HK-2 (cell line): ENCODE data around the gene OLFML2B.

ENCODE experiments used
- DNase-seq: peaks from one replicate; pipeline ENCODE4 v3.0.0-alpha.2; 2018; ENCODE audit not compliant: unreplicated experiment

The OLFML2B gene

DNA sequence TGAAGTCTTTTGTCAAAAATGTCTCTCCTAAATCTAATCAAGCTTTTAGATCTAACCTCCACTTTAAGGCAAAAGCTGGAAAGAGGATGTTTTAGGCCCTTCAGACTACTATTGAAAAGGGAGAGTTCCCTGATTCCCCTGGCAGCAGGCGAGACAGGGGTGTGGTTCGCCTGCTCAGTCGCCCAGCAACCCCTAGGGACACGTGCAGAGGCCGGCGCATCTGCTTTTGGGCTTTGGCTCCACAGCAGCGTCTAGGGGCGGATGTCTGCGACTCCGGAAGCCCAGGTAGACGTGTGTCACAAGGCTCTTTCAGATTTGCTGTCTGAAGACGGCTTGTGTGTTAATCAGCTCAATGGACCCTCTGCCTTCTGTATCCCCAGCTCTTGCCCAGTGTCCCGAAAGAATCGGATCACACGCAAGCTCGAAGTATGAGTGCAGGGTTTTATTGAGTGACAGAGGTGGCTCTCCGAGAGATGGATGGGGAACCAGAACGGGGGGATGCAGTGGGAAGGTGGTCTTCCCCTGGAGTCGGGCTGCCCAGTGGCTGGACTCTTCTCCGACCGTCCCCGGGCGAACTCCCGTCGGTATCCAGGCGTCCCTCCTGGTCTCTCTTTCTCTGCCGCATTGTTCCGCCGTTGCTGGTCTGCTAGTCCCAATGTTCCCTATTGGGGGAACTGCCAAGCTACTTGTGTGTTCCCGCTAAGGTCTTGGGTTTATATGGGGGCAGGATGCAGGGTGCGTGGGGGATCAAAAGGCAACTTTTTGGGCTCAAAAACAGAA is 45.5 kb downstream of the OLFML2B start:
- no peak for DNase-seq

DNA sequence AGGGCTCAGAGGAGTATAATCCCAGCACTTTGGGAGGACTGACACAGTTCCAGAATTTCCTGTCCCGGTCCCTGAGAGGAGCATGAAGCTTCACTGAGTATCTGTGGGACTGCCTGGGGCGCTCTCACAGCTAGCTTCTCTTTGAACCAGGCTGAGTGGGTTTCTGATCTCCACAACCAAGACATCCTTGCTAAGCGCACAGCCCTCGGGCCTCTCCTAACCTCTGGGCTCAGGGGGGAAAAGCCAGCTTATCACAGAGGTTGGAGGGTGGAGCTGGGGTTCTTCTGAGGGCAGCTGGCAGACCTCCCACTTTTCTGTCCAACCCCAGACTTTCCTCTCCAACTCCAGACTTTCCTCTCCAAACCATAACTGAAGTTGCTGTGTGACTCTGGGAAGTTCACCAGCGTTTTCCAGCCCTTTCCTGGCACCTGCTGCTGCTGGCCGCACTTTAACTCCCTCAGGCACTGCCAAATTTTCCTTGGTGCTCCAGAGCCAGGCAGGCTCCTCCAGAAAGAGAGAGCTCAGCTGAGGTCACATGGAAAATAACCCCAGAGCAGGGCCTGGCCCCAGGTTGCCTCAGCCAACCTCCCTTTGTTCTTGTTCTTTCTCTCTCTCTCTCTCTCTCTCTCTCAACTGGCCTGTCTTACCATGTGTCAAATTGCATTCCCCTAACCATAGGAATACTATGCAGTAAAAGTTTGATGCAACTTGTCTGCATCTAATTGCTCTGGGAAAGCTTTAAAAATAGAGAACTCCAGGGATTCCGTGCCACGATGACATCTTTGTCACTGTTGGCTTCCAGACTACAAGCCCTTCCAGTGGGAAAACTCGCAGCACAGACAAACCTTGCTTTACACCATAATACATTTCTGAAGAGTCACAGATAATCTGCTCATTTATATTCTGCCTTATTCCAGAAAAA is 49.5 kb downstream of the OLFML2B start:
- no peak for DNase-seq

DNA sequence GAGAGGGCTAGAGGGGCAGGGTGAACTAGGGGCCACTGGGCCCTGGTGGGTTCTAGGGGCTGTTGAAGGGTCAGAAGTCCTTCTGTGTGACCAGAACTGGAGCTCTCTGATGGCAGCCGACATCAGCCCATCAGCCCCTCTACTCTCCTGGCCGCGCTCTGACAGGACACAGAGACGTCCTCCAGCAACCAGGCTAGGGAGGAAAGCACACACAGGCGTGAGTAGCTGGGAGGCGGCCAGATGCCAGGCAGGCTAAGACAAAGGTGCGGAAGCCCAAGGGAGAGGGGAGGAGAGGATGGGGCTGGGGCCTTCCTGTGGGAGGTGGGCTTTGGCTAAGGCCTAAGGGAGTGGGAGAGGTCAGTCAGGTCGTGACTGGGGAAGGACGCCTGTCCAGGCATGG is 50.8 kb downstream of the OLFML2B start:
- no peak for DNase-seq

DNA sequence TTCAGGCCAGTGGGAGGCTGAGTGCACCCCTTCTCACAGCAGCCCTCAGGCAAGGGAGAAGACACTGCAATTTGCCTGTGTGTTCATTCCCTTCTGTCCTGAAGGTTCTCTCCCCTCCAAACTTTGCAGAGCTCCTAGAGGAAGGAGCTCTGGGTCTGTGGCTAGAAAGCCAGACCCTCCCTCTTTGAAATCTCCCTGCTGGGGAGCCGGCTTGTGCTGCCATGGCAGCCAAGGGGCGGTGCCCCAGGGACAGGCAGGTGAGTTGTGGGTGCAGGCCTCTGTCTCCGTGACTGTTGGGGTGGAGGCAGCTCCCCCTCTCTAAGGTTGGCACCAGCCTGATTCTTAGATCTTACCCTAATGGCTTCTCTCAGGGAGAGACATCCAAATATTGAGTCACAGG is 53.0 kb downstream of the OLFML2B start:
- no peak for DNase-seq

DNA sequence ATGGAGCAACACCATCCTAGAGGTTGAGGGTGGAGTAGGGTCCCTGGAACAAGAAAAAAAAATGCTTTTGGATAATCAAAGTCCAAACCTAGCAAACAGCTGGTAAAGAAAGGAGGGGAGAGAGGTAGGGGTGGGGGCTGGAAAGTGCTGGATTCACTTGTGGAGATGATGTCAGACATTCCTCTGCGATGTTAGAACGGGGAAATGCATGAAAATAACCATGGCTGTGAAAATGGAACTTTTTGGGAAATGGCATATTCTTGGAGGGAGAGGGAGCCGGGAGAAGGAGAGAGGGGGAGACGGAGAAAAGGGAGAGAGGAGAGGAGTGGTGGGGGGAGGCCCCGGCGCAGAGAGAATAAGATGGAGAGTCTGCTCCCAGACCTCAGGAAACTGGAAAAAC is 53.6 kb downstream of the OLFML2B start:
- DNase-seq, result no peak

DNA sequence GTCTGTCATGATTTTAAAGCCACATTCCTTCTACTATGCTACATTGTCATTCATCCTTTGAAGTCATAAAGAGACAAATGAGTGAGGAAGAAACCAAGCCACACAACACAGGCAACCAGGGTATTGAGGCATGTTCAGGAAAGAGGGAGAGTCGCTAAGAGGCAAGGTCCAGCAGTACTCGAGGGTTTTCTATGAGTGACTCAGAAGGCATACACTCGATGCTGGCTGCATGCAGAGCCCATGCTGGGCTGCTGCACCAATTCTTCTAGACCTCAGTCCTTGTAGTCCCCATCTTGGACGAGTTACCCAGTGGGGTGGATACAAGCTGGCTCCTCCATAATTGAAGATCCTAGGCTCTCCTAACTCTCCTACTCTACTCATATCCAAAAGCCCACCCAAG is 57.6 kb downstream of the OLFML2B start:
- DNase-seq, result no peak

DNA sequence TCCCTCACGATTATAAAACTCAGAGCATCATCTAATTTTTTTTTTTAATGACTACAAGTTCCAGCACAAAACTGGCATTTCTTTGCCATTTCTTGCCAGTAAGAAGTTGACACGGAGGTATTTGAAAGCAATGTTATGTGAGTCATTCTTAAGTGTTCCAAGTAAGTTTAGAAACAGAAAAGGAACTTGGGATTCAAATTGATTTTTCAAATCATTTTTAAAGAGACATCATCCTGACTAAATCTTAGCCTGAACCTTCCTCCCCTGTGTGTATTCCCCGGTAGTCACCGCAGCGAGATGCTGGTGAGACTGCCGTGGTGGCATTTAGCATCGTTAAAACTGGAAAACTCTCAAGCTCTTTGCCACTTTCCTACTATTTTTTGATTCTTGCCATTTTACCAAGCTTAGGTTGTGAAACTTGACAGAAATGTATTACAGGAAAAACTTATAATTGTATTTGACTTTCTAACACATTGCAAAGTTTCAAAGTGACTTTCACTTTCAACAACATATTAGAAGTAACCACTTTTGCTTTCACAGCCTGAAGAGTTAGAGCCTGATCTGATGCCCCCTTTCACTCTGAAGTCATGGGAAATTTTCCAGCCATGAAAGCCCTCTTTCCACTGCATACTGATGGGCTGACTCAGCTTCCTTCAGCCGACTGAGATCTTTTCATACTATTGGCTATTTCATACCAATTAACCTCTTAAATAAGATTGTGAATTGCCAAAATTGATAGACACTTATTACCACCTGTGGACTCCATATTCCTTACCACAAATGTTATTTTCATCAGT is 61.4 kb downstream of the OLFML2B start:
- DNase-seq, result peak; percentile 27

DNA sequence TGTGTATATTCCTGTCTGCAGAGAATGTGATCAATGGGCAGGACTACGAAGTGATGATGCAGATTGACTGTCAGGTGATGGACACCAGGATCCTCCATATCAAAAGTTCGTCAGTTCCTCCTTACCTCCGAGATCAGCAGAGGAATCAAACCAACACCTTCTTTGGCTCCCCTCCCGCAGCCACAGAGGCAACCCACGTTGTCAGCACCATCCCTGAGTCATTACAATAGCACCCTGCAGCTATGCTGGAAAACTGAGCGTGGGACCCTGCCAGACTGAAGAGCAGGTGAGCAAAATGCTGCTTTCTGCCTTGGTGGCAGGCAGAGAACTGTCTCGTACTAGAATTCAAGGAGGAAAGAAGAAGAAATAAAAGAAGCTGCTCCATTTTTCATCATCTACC is 65.2 kb downstream of the OLFML2B start:
- no peak for DNase-seq

DNA sequence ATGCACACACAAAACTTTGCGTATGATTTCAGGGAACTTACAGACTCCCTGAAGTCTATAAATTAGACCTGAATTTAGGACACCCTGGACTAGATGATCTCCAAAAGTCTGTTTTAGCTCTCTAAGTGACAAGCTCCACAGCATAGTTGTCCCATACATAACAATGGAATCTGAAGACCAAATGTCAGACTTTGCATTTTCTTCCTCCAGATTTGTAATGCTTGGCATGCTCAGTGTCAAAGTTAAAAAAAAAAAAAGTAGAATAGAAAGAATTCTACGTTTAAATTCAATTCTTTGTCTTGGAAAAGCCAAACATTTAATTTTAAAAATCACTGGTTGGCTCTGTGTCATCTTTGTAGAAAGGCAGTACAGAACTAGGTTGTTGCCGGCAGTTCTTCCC is 66.7 kb downstream of the OLFML2B start:
- DNase-seq, result no peak

DNA sequence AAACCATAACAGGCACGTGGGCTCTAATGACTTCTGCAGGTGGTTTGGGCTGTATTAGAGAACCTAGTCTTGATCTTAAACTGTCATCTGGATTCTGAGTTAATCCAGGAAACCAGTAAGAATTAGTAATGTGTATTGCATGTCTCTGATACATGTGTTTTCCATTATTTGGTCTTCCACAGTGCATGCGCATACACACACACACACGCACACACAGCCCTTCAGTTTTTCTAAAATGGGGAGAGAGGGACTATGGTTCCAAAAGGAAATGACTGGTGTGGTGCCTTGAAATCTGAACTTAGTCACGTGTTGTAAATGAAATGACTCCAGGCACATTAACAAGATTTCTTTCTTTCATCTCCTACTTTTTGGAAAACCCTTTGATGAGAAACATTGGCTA is 67.6 kb downstream of the OLFML2B start:
- no peak for DNase-seq

DNA sequence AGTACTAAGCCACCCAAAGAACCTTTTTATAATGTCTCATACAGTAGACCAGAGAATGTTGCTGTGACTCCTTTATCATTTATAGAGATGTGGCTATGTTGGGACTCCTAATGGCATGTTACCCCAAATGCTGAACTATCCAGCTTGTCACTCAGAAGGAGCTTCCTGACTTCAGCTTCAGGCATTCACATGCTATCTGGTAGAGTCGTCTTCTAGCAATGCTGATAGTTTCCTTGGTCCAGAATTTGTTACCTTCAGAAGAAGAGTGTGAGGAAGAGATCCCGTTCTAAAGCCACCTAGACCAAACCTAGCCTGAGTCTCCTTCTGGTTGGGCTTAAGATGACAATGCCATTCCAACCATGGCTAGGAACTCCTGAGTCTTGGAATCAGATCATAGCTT is 68.1 kb downstream of the OLFML2B start:
- no peak for DNase-seq

DNA sequence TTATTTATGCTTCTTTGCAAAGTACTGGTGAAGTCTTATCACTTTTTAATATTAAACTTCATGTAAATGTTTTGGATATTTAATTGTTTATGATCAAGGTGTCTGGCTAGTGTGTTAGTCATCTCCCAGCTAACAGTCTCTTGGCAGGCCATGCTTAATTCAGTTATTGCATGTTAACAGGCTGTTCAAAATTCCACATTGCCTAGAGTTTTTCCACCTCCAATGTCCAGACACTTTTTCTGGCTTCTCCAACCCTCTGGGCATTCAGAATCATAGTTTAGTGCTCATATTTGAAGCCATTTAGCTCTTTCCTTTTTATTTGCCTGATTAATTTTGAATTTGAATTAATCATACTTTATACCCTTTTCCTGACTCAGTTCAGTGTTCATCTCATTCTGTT is 69.2 kb downstream of the OLFML2B start:
- no peak for DNase-seq

DNA sequence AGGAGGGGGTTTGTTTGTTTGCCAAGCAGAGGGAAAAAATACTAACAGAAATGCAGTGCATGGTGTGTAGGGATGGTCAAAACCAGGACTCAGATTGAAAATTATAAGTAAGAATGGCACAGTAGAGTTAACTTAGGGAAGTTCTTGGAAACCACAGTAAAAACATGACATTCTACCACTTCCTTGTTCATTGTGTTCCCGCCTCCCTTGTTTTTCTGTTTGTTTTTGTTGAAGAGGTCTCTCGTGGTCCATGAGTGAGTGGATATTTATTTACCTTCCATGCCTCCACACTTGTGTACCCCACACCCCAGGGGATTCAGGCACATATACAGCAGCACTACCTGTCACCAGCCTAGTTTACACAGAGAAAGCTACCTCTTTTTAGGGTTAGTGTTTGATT is 69.6 kb downstream of the OLFML2B start:
- DNase-seq, result no peak

DNA sequence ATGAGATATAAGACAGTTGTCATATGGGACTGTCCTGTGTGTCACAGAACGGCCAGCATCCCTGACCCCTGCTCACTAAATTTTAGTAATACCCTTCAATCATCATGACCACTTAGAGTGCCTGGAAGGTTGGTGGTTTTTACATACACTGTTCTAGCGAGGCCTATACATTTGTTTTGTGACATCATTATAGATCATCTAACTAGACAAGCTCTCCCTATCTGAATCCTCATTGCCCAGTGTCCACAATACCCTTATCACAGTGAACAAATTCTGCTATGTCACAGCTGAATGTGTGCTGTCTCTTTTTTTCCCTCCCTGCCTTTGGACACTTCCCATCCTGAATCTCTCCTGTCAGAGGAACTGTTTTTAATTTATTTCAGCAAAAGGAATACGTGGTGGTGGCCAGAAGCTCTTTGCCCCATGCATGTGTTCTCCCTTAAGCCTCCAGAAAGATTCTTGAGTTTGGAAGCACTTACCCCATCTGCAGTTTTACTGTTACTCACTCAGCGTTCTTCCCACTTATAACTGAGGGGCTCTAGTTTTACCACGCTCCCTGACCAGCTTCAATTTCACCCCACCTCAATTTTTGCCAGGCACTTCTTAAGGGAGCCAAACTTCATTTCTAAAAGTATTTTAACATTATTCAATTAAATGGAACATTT is 70.3 kb downstream of the OLFML2B start:
- no peak for DNase-seq

DNA sequence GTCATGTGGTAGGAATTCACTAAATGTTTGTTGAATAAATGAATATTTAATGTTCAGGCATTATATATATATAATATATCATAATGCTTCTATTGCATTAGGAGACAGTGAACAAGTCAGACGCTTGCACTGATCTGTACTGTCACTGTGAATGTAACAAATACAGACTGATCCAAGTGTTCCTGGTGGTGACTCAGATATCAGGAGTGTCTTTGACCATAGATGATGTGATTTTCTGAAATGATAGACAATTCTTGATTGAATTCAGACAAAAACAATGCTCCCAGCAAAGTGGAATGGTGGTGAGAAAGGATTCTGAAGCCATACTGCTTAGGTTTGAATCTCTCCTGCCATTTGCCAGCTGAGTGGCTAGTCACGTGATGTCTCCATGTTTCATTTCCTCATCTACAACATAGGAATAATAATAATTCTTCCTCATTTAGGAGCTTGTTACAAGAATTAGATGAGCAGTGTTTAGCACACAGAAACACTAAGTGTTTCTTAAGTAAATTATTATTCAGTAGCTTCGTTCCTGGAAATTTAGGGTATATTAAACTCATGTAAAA is 71.0 kb downstream of the OLFML2B start:
- DNase-seq, result no peak

DNA sequence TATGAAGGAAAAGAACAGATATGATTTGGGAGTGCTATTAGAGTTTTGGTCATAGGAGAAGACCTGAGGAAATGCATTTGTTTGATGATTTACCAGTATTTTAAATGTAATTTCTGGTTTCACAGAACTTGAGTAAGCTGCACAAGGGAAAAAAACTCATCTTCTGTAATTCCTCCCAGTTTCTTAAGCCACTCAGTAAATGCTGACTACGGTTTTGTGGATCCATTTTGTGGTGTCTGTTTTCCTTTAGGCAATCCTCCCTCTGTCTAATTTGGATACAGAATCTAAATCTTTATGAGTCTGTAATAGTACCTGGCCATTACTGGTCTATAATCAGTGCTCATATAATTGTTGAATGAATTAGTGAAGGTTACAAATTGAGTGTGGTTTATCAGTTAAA is 72.0 kb downstream of the OLFML2B start:
- no peak for DNase-seq

DNA sequence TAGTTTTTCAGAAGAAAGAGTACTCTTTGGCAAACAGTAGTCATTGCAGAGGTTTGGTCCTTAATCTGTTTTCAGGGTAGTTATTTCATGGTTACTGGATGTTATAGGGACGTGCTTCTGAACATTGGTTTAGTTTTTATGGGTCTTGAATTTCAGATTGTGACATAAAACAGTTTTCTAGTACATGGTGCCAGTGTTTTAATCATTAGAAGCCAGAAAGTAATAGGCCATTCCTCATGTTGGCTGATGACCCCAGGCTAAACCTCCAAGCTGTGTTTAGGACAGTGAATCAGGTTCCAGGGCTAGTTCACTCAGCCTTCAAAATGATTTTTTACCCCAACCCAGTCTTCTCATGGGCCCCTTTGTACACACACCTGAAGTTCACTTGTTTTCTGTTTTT is 73.3 kb downstream of the OLFML2B start:
- DNase-seq, result no peak

DNA sequence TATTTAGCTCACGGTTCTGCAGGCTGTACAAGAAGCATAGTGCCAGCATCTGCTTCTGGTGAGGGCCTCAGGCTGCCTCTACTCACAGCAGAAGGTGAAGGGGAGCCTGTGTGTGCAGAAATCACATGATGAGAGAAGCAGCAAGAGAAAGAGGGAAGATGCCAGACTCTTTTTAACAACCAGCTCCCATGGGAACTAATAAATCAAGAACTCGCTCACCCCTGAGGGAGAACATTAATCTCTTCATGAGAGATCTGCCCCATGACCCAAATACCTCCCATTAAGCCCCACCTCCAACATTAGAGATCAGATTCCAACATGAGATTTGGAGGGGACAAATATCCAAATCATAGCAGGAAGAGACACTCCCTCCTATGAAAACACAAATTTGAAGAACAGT is 74.1 kb downstream of the OLFML2B start:
- DNase-seq, result no peak

DNA sequence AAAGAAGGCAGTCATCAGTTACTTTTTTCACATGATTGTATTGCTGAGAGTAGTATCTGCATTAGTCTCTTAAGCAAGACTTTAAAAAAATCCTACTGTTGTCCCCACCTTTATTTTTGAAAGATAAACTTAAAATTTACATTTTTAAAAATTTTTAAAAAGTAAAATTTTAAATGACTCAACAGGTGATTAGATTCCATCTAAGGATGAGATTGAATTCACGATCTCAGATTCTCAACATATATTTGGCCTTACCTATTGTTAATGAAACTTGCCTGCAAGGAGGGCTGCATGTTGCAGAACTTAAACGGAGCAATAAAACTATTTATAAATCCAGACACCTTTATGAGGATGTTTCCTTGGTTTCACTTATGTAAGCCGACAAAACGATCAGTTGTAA is 75.2 kb downstream of the OLFML2B start:
- DNase-seq, result no peak

DNA sequence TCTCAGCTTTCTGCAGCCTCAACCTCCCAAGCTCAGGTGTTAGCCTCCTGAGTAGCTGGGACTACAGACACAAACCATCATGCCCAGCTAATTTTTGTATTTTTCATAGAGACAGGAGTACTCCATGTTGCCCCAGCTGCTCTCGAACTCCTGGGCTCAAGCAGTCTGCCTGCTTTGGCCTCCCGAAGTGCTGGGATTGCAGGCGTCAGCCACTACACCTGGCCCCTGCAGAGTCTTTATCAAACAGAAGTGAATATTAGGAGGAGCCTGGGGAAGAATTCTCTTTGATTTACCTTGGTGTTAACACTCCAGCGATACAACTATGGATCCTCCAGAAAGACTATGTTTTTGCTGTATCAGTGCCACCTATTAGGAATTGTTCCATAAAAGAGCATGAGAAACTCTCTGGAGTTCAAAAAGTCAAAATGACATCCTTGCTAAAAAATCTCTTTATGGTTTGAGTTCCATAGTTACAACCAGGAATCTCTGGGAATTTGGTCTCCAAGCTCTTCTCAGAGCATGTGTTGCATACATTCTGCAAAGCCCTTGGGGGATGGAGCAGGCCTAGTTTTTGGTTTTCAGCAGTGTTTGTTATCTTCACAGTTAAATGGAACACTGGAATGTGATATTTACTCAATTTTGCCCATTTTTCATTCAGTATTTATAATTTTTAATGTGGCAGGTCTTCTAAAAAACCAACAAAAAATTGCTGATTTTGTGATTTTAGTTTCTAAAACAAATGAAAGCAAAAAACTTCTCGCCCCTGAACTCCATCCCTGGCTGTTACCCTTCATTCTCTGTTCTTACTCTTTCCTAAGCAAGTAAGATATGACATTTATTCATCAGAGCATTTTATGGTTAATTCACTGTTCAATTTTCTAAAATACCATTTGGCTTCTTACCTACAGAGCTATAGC is 77.3 kb downstream of the OLFML2B start:
- no peak for DNase-seq
